Common myeloid progenitor, CD34-positive (primary cell): ENCODE results near the gene SLC6A9.

Source experiments
- CTCF ChIA-PET: fragments of 350-600 bp; sonication (Branson Sonifier 250); formaldehyde crosslinking; loops from one replicate; lab custom pipeline; 2021; ENCODE audit warnings: antibody characterized with exemption; lab: Charles Lee
- POLR2A ChIA-PET: fragments of 350-600 bp; sonication (Branson Sonifier 250); formaldehyde crosslinking; loops from one replicate; lab custom pipeline; 2021; ENCODE audit warnings: antibody characterized with exemption; lab: Charles Lee
- DNase-seq, 3 donors: peaks; one replicate each; pipeline versions ENCODE4 v3.0.0 to v3.0.0-alpha.2; 2013
- H3K27ac ChIP-seq, 2 experiments: 1 replicate in 1 of 2; 2 replicates in 1 of 2; pipeline ENCODE4 v1.7.0; 2013; ENCODE audit warnings: inconsistent platforms in 2 of 2, low read length in 2 of 2, mild to moderate bottlenecking in 2 of 2, low read depth in 1 of 2, moderate library complexity in 1 of 2; ENCODE audit not compliant: severe bottlenecking in 2 of 2, insufficient read depth in 1 of 2, poor library complexity in 1 of 2
- H3K27me3 ChIP-seq, 5 experiments: replicated peaks in 2 of 5; 1 replicate in 3 of 5; 2 replicates in 2 of 5; pipeline versions ENCODE4 v1.6.1 to v1.7.0; 2013; ENCODE audit warnings: low read length in 4 of 5, mild to moderate bottlenecking in 2 of 5, moderate library complexity in 2 of 5, inconsistent platforms in 1 of 5; ENCODE audit not compliant: insufficient read depth in 5 of 5, control insufficient read depth in 4 of 5
- H3K36me3 ChIP-seq, 4 experiments: 1 replicate in 2 of 4; 2 replicates in 2 of 4; pipeline versions ENCODE4 v1.6.1 to v1.7.0; 2013; ENCODE audit warnings: low read length in 3 of 4, control low read depth in 1 of 4, mild to moderate bottlenecking in 1 of 4; ENCODE audit not compliant: control insufficient read depth in 4 of 4, insufficient read depth in 4 of 4
- H3K4me1 ChIP-seq, 4 experiments: 1 replicate in 3 of 4; 2 replicates in 1 of 4; pipeline versions ENCODE4 v1.6.1 to v1.7.1; 2013; ENCODE audit warnings: low read length in 3 of 4, mild to moderate bottlenecking in 3 of 4, control low read depth in 1 of 4, inconsistent platforms in 1 of 4, moderate library complexity in 1 of 4; ENCODE audit not compliant: control insufficient read depth in 4 of 4, insufficient read depth in 4 of 4; ENCODE audit errors: control extremely low read depth in 1 of 4
- H3K4me3 ChIP-seq, 7 experiments: 1 replicate in 4 of 7; 2 replicates in 3 of 7; pipeline versions ENCODE4 v1.5.1 to v1.7.0; 2013; ENCODE audit warnings: mild to moderate bottlenecking in 7 of 7, low read length in 6 of 7, moderate library complexity in 6 of 7, inconsistent platforms in 2 of 7, low read depth in 2 of 7, control low read depth in 1 of 7; ENCODE audit not compliant: insufficient read depth in 4 of 7, control insufficient read depth in 1 of 7; ENCODE audit errors: extremely low read depth in 1 of 7
- H3K9me3 ChIP-seq, 5 experiments: 1 replicate in 4 of 5; 2 replicates in 1 of 5; pipeline versions ENCODE4 v1.6.1 to v1.7.1; 2013; ENCODE audit warnings: low read length in 4 of 5, mild to moderate bottlenecking in 2 of 5, inconsistent platforms in 1 of 5, low read depth in 1 of 5, moderate library complexity in 1 of 5; ENCODE audit not compliant: control insufficient read depth in 4 of 5, insufficient read depth in 2 of 5; ENCODE audit errors: control extremely low read depth in 1 of 5
- WGBS: methylation state at CpG from one replicate; pipeline ENCODE4 v1.1.5; 2013; ENCODE audit not compliant: insufficient coverage; 5-methylcytosine and 5-hydroxymethylcytosine counted together

The SLC6A9 gene

DNA sequence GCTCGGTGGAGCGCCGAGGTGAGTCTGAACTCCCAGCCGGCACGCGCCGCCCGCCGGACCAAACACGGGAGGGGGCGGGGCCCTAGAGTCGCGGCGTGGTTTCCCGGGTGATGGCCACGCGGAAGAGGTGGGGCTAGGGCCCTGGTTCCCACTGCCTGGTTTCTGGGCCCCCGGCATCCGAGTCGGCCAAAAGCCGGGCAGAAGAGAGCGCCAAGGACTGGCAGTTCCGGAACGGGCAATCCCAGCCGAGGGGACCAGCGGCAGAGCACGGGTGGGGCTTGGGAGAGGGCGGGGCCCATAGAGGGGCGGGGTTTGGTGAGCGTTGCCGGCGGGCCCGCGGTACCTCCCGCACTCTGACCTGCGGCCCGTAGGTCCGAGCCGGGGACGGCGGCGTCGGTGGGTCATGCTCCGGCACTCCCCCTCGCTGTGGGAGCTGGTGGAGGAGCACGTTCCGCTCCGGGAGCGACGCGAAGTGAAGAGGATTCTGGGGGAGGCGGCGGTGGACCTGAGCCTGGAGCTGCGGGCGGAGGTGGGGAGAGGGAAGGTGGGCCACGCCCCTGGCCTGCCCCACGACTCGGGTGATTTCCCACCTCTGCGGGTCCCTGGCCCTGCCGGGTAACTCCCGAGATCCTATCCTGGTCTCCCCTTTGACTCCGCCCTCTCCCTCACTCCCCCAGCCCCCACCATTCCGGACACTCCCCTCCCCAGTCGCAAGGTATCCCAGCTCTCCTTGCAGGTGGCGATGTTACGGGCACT, 39.6 kb downstream of the SLC6A9 start, which contains the start of gene CCDC24:
TSS of gene CCDC24 (plus strand) at position 124 of the 756 bp plus-strand sequence. CDS start at position 404, 280 bp downstream.
- no peaks in the 10 kb centered on the region for H3K27me3 ChIP-seq
- H3K4me3 ChIP-seq: peak within 1 kb of the TSS; percentile 49 to 87 (median 72)
- peak within 1 kb of the TSS in 1 of 2 experiments; percentile 49 for H3K27ac ChIP-seq
- peaks cover 0 to 5% (median 0%) of the 10 kb centered on the region in 4 experiments for H3K36me3 ChIP-seq
- POLR2A ChIA-PET: interaction anchor here (0.8 kb wide), 1 partner anchor 15 kb away, joined by 3 read pairs; no protein-coding TSS in a partner anchor
- no peaks in the 10 kb centered on the region for H3K9me3 ChIP-seq
- H3K4me1 ChIP-seq: peaks cover 0 to 28% (median 28%) of the 10 kb centered on the region in 4 experiments
- CTCF ChIA-PET: interaction anchor here (0.9 to 6.1 kb wide), 7 partner anchors 10 to 56 kb away, joined by 3 to 38 read pairs (median 5); no protein-coding TSS in a partner anchor
- WGBS: under 1% methylated on average over 65 of the region's 66 CpGs
- peak; percentile 28 to 66 (median 51) for DNase-seq

DNA sequence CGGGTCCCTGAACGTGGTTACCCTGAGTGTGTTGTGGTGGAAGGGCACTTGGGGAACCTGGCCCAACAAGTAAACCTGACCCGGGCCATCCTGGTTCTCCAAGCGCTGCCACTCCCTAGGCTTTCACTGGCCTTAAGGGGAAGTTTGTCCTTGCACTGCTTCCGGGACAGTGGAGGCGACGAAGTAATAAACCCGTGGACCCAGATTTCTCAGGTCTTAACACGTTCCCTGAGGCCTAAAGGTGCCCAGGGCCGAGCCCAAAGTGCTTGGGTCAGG, 40.1 kb downstream of the SLC6A9 start:
- peaks cover 0 to 28% (median 28%) of the 10 kb centered on the region in 4 experiments for H3K4me1 ChIP-seq
- peaks cover 0 to 7% (median under 1%) of the 10 kb centered on the region in 4 experiments for H3K36me3 ChIP-seq
- H3K27ac ChIP-seq: peak overlapping the region in 1 of 2 experiments; percentile 49
- no peaks in the 10 kb centered on the region for H3K9me3 ChIP-seq
- ChIA-PET POLR2A (no interaction called here), CTCF (interaction anchor here (1.3 to 6.1 kb wide), 3 partner anchors 14 to 40 kb away, joined by 3 to 38 read pairs (median 13); no protein-coding TSS in a partner anchor)
- WGBS: 0% methylated on average over 10 of the region's 10 CpGs
- peak overlapping the region; percentile 49 to 87 (median 72) for H3K4me3 ChIP-seq
- peak in 1 of 3 donors; percentile 12 for DNase-seq
- no peaks in the 10 kb centered on the region for H3K27me3 ChIP-seq

DNA sequence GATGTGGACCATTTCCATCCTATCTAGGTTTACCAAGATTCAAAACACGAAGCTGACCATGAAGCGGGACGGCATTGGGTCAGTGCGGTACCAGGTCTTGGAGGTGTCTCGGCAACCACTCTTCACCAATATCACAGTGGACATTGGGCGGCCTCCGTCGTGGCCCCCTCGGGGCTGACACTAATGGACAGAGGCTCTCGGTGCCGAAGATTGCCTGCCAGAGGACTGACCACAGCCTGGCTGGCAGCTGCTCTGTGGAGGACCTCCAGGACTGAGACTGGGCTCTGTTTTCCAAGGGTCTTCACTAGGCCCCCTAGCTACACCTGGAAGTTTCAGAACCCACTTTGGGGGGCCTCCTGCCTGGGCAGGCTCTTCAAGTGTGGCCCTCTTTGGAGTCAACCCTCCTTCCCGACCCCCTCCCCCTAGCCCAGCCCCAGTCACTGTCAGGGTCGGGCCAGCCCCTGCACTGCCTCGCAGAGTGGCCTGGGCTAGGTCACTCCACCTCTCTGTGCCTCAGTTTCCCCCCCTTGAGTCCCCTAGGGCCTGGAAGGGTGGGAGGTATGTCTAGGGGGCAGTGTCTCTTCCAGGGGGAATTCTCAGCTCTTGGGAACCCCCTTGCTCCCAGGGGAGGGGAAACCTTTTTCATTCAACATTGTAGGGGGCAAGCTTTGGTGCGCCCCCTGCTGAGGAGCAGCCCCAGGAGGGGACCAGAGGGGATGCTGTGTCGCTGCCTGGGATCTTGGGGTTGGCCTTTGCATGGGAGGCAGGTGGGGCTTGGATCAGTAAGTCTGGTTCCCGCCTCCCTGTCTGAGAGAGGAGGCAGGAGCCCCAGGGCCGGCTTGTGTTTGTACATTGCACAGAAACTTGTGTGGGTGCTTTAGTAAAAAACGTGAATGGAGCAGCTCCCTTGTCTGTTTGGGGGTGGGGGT, 40.7 kb downstream of the SLC6A9 start:
- Histone ChIP-seq H3K27me3 (no peaks in the 10 kb centered on the region), H3K27ac (peak overlapping the region in 1 of 2 experiments; percentile 49)
- CTCF ChIA-PET: interaction anchor here (1.2 to 6.1 kb wide), 5 partner anchors 14 to 62 kb away, joined by 3 to 38 read pairs (median 7); no protein-coding TSS in a partner anchor

DNA sequence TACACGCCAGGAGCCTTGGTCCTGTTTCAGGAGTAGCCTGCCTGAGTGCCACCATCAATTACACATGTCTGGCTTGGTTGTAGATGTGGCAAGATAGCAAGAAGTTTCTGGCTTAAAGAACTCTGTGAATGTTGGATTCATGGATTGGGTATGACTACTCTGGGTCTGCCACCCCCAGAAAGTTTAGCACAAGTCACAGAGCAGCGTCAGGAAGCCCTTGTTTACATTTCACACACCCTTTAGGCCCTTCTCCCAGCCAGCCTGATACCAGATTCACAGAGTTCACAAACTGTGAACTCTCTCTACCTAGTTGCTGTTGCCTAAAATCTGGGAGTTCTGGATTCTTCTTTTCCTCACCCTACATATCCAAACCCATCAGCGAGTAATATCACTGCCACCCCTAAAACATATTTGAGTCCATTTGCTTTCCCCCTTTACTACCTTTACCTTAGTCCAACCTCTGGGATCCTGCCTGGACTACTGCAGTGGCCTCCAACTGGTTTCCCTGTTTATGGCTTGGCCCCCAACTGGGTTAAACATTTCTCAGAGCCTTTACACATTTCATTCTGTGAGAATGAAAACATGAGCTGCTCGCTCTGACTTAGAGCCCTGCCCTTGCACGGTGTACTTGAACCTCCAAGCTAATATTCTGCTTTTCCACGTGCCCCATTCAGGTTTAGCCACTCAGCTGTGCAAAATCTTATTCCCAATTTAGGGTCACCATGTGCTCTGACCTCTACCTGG, 43.9 kb downstream of the SLC6A9 start:
- peaks cover 0 to 17% (median 16%) of the 10 kb centered on the region in 4 experiments for H3K4me1 ChIP-seq
- peaks cover 0 to 26% (median 10%) of the 10 kb centered on the region in 4 experiments for H3K36me3 ChIP-seq
- H3K27me3 ChIP-seq: no peaks in the 10 kb centered on the region
- ChIA-PET CTCF (interaction anchor here (0.6 to 1.5 kb wide), 4 partner anchors 12 to 932 kb away, joined by 3 to 4 read pairs (median 3); no protein-coding TSS in a partner anchor), POLR2A (interaction anchor here (0.6 kb wide), 1 partner anchor 269 kb away, joined by 5 read pairs; no protein-coding TSS in a partner anchor)
- DNase-seq: no peak
- H3K27ac ChIP-seq: no peak overlapping the region
- 98% methylated on average over 6 of the region's 6 CpGs for WGBS
- no peak overlapping the region for H3K4me3 ChIP-seq
- H3K9me3 ChIP-seq: no peaks in the 10 kb centered on the region

More for the DNA sequence above, 40.7 kb downstream of the SLC6A9 start:
- DNase-seq: no peak
- H3K9me3 ChIP-seq: no peaks in the 10 kb centered on the region
- peaks cover 0 to 28% (median 28%) of the 10 kb centered on the region in 4 experiments for H3K4me1 ChIP-seq
- H3K36me3 ChIP-seq: peaks cover 0 to 7% (median 5%) of the 10 kb centered on the region in 4 experiments
- POLR2A ChIA-PET: no interaction called here
- H3K4me3 ChIP-seq: peak overlapping the region in 5 of 7 experiments; percentile 65 to 87 (median 74)
- WGBS: 84% methylated on average over 16 of the region's 19 CpGs

DNA sequence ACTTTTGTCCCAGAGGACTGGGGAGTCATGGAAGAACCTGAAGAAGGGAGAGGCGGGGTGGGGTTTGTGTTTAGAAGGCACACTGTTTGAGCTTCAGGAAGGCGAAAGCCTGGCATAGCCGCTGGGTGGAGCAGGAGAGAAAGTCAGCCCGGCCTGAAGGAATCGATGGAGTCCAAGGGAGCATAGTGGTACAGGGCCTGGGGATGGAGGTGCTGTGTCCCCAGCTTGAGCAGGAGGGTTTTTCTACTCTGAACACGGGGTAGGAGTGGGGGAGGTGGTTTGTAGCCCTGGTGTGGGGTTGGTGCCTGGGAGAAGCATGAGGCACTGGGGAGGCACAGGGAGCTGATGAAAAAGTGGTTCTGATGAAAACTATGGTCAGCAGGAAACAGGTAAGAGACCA, 44.5 kb downstream of the SLC6A9 start:
- no peaks in the 10 kb centered on the region for H3K9me3 ChIP-seq
- CTCF ChIA-PET: interaction anchor here (0.6 kb wide), 1 partner anchor 933 kb away, joined by 3 read pairs; no protein-coding TSS in a partner anchor
- H3K36me3 ChIP-seq: peaks cover 0 to 30% (median 10%) of the 10 kb centered on the region in 4 experiments
- DNase-seq: no peak
- POLR2A ChIA-PET: no interaction called here
- peaks cover 0 to 12% (median 11%) of the 10 kb centered on the region in 4 experiments for H3K4me1 ChIP-seq
- H3K27me3 ChIP-seq: no peaks in the 10 kb centered on the region
- WGBS: 100% methylated on average over 2 of the region's 6 CpGs
- no peak overlapping the region for H3K4me3 ChIP-seq
- H3K27ac ChIP-seq: no peak overlapping the region

DNA sequence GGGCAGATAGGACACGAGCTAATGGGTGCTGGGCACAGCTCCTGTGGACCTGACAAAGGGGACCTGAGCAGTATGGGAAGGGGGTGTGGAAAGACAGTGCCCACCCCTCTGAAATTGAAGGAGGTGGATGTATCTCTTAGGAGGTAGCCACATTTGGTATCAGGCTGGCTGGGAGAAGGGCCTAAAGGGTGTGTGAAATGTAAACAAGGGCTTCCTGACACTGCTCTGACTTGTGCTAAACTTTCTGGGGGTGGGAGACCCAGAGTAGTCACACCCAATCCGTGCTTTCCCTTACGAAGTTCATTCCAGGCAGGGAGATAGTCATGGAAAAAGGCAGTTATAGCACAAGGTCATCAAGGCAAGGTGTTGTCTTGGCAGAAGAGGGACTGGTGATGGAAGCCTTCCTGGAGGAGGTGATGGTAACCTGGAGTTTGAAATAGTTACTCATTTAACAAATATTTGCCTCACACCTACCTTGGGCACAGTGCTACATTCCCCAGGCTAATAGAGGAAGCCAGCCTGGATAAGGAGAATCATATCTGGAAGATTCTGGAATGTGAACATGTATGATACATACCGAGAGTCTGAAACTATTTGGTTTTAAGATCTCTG, 45.2 kb downstream of the SLC6A9 start:
- WGBS: 92% methylated on average over 4 of the region's 4 CpGs
- CTCF ChIA-PET: no interaction called here
- no peak overlapping the region for H3K4me3 ChIP-seq
- no peak overlapping the region for H3K27ac ChIP-seq
- peaks cover 0 to 7% (median 6%) of the 10 kb centered on the region in 4 experiments for H3K4me1 ChIP-seq
- DNase-seq: no peak
- peaks cover 0 to 30% (median 10%) of the 10 kb centered on the region in 4 experiments for H3K36me3 ChIP-seq
- H3K27me3 ChIP-seq: no peaks in the 10 kb centered on the region
- POLR2A ChIA-PET: no interaction called here
- H3K9me3 ChIP-seq: no peaks in the 10 kb centered on the region
